Thoracic aorta (tissue), 2 donors: Measurements from ENCODE around the gene HOXB1. TPM values are rescaled to one million over a fixed set of nuclear protein-coding genes. Genes with fewer than 3 reads are reported as not detected.

ENCODE experiments used
- ATAC-seq: fragments of 150-250 bp; one replicate; pipeline ENCODE4 v1.8.0; 2017; ENCODE audit warnings: low read depth; ENCODE audit not compliant: insufficient number of reproducible peaks, low FRiP score
- DNase-seq: peaks from one replicate; pipeline ENCODE4 v3.0.0-alpha.2; 2020; ENCODE audit warnings: low spot score
- H3K27ac ChIP-seq, 2 donors: fragments of 200-600 bp; sonication (generic); 1 replicate in 1 of 2; 2 replicates in 1 of 2; pipeline ENCODE4 v1.5.1; 2016; ENCODE audit warnings: mild to moderate bottlenecking in 2 of 2, moderate library complexity in 2 of 2
- H3K27me3 ChIP-seq: fragments of 200-600 bp; sonication (generic); replicated peaks from 2 replicates; pipeline ENCODE4 v1.6.0; 2016; ENCODE audit warnings: mild to moderate bottlenecking; ENCODE audit not compliant: insufficient read depth
- H3K36me3 ChIP-seq: fragments of 200-600 bp; sonication (generic); one replicate; pipeline ENCODE4 v1.5.1; 2016
- H3K4me1 ChIP-seq, 2 donors: fragments of 200-600 bp; sonication (generic); 1 replicate in 1 of 2; 2 replicates in 1 of 2; pipeline versions ENCODE4 v1.5.1 to v1.6.0; 2016; ENCODE audit warnings: low read depth in 2 of 2, mild to moderate bottlenecking in 1 of 2; ENCODE audit not compliant: control insufficient read depth in 1 of 2
- H3K4me3 ChIP-seq: fragments of 200-600 bp; sonication (generic); 2 replicates; pipeline ENCODE4 v1.5.1; 2016; ENCODE audit warnings: mild to moderate bottlenecking
- H3K9me3 ChIP-seq: fragments of 200-600 bp; sonication (generic); 2 replicates; pipeline ENCODE4 v1.5.1; 2016
- CTCF ChIP-seq: fragments of 200-600 bp; sonication (generic); IDR thresholded peaks from one replicate; pipeline ENCODE4 v1.5.1; 2019; ENCODE audit warnings: antibody characterized with exemption
- total RNA-seq, 2 donors: library from RNA; depleted of rRNA; stranded (reverse); fragments of >200 nt; gene quantifications; one replicate each; pipeline versions ENCODE4 v1.1.0 to v1.2.3, GENCODE V29; 2016

HOXB1 gene
- not detected for total RNA-seq

DNA sequence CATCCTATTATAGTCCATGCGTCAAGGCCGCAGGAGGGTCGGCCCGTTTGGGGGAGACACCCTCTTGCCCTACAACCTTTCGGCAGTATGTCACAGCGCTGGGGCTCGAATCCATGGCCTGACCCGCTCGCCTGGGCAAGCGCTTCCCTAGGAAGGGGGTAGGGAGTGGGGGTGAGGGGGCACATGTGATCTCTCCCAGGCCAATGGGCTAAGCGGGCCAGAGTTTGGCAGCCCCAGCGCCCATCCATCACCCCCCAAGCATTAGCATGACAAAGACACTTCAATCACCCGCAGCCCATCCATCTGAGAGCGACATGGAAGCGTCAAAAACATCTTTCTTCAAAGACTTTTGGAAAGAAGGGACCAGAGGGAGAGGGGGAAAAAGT lies at the start of gene HOXB1:
TSS of gene HOXB1 (minus strand) at position 125 of the 386 bp plus-strand sequence. CDS start at position 18, 107 bp downstream.
- H3K27me3 ChIP-seq, result no peaks in the 10 kb centered on the region
- TF ChIP-seq CTCF, result no peak
- no peak for ATAC-seq

DNA sequence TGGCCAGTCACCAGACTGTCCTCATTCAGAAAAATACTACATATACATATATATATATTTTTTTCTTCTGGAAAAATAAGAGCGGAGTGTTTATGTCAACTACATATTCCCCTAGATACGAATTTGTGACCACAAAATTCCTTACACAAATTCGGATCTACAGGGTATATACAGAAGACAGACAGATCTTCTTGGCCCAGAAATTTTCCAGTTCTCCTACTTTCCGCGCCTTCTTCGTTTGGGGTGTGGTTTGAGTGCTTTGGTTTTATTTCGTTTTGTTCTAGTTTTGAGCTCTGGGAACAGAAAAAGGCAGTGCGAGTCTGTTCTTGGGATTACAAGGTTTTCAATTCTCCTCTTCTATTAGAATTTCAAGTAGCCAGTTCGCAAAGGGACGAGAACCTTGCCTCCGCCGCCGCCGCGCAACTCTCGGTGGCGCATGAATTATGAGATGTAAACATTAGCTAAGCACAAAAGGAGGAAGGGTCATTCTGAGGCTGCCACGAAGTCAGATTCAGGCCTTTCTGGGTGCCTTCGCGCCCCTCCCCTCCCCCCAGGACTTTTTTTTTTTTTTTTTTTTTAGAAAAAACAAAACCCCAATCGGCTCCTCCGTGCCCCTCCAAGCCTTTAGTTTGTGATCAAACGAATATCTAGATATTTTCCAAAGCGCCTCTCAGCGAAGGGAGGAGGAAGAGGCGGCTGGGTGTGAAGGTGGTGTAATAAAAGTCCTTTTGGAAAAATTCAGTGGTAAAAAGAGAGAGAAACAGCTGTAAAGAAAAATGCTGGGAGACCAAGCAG lies 49.1 kb upstream of the HOXB1 start:
- Histone ChIP-seq H3K27me3 (no peaks in the 10 kb centered on the region), H3K27ac (peak overlapping the region; percentile 84 to 97), H3K4me1 (peaks cover 16 to 53% of the 10 kb centered on the region in 2 donors), H3K9me3 (no peaks in the 10 kb centered on the region), H3K36me3 (no peaks in the 10 kb centered on the region), H3K4me3 (peak overlapping the region; percentile 72)
- no peak for TF ChIP-seq CTCF
- ATAC-seq (no peak), DNase-seq (no peak)

More for the DNA sequence above, at the start of gene HOXB1:
- Histone ChIP-seq H3K4me1 (no peaks in the 10 kb centered on the region), H3K4me3 (no peak within 1 kb of the TSS), H3K27ac (no peak within 1 kb of the TSS), H3K36me3 (no peaks in the 10 kb centered on the region), H3K9me3 (no peaks in the 10 kb centered on the region)
- no peak for DNase-seq

GRCh38 chr17:48579471-48579759 lies 48.6 kb upstream of the HOXB1 start:
- Histone ChIP-seq H3K27ac (peak overlapping the region; percentile 84 to 97), H3K9me3 (no peaks in the 10 kb centered on the region), H3K27me3 (no peaks in the 10 kb centered on the region), H3K36me3 (no peaks in the 10 kb centered on the region), H3K4me1 (peaks cover 17 to 56% of the 10 kb centered on the region in 2 donors), H3K4me3 (peak overlapping the region; percentile 72)
- ATAC-seq (no peak), DNase-seq (no peak)
- TF ChIP-seq CTCF, result no peak

GRCh38 chr17:48578616-48579470 lies 48.0 kb upstream of the HOXB1 start:
- TF ChIP-seq CTCF, result no peak
- ATAC-seq (no peak), DNase-seq (no peak)
- Histone ChIP-seq H3K4me1 (peaks cover 17 to 56% of the 10 kb centered on the region in 2 donors), H3K27me3 (no peaks in the 10 kb centered on the region), H3K4me3 (peak overlapping the region; percentile 72), H3K9me3 (no peaks in the 10 kb centered on the region), H3K36me3 (no peaks in the 10 kb centered on the region), H3K27ac (peak overlapping the region; percentile 84 to 97)

- Histone ChIP-seq H3K27me3 (no peaks in the 10 kb centered on the region), H3K36me3 (no peaks in the 10 kb centered on the region), H3K4me1 (peaks cover 20 to 57% of the 10 kb centered on the region in 2 donors), H3K27ac (peak within 1 kb of the TSS; percentile 89 to 97), H3K4me3 (peak within 1 kb of the TSS; percentile 72), H3K9me3 (no peaks in the 10 kb centered on the region)
- TF ChIP-seq CTCF, result no peak
- DNase-seq, result peak; percentile 64
- no peak for ATAC-seq
Measured at GRCh38 chr17:48577946-48578615, 47.3 kb upstream of the HOXB1 start, which contains the start of gene HOXB4. HOXB4 (minus strand) TSS chr17:48578350; CDS start chr17:48578319, 31 bp downstream.
